ENCODE measurements around the gene IFI6.

The IFI6 gene

GRCh38 chr1:27649306-27649635, 22.7 kb downstream of the IFI6 start:
- no peak overlapping the region for H3K27ac ChIP-seq (ENCODE audit: low read length, poor library complexity, severe bottlenecking)
- no peak overlapping the region for H2BK12ac ChIP-seq (ENCODE audit: low read length in 2 of 2)
- H2BK120ac ChIP-seq (ENCODE audit: low read depth, low read length) = no peak overlapping the region
- WGBS = 96% methylated on average over 10 of the region's 11 CpGs
- no peak for DNase-seq
- H3K4me2 ChIP-seq (ENCODE audit: low read length, poor library complexity, severe bottlenecking) = no peak overlapping the region
- H3K36me3 ChIP-seq (ENCODE audit: control insufficient read depth in 1 of 2, insufficient read depth in 2 of 2, low read depth in 1 of 2, low read length in 2 of 2) = no peaks in the 10 kb centered on the region
- H3K4me3 ChIP-seq (ENCODE audit: insufficient read depth in 1 of 2, low read depth in 1 of 2, low read length in 2 of 2) = no peak overlapping the region
- H3K23ac ChIP-seq (ENCODE audit: low read length in 2 of 2) = no peak overlapping the region
- peaks cover 0 to 9% of the 10 kb centered on the region in 2 experiments for H3K27me3 ChIP-seq (ENCODE audit: control insufficient read depth in 1 of 2, insufficient read depth in 1 of 2, low read length in 2 of 2)
- H2BK15ac ChIP-seq (ENCODE audit: low read depth, poor library complexity, severe bottlenecking) = no peak overlapping the region
- H3K18ac ChIP-seq (ENCODE audit: low read depth in 1 of 2, low read length in 2 of 2) = no peak overlapping the region
- H3K14ac ChIP-seq (ENCODE audit: low read length in 2 of 2) = no peak overlapping the region
- H3K4me1 ChIP-seq (ENCODE audit: control insufficient read depth, insufficient read depth, low read depth, low read length) = peaks cover 5% of the 10 kb centered on the region
- H3K9ac ChIP-seq (ENCODE audit: low read length) = no peak overlapping the region
- no peak overlapping the region for H2AFZ ChIP-seq (ENCODE audit: low read depth, low read length)
- H4K91ac ChIP-seq (ENCODE audit: low read length) = no peak overlapping the region
- H2AK5ac ChIP-seq (ENCODE audit: low read length, severe bottlenecking) = no peak overlapping the region
- no peaks in the 10 kb centered on the region for H3K79me1 ChIP-seq (replicated peaks; ENCODE audit: low read length, poor library complexity, severe bottlenecking)
- H2BK5ac ChIP-seq (ENCODE audit: low read depth, low read length, poor library complexity, severe bottlenecking) = no peak overlapping the region
- H4K8ac ChIP-seq (ENCODE audit: low read length) = no peak overlapping the region
- no peak overlapping the region for H3K4ac ChIP-seq (ENCODE audit: low read depth in 1 of 2, low read length in 2 of 2)
- H3K9me3 ChIP-seq (ENCODE audit: control insufficient read depth, low read length) = no peaks in the 10 kb centered on the region

- no peaks in the 10 kb centered on the region for H3K9me3 ChIP-seq (ENCODE audit: control insufficient read depth, low read length)
- no peak overlapping the region for H2BK120ac ChIP-seq (ENCODE audit: low read depth, low read length)
- no peak overlapping the region for H2AK5ac ChIP-seq (ENCODE audit: low read length, severe bottlenecking)
- H3K4me3 ChIP-seq (ENCODE audit: insufficient read depth in 1 of 2, low read depth in 1 of 2, low read length in 2 of 2) = no peak overlapping the region
- DNase-seq = no peak
- no peak overlapping the region for H4K91ac ChIP-seq (ENCODE audit: low read length)
- no peak overlapping the region for H4K8ac ChIP-seq (ENCODE audit: low read length)
- no peak overlapping the region for H3K9ac ChIP-seq (ENCODE audit: low read length)
- no peak overlapping the region for H2BK5ac ChIP-seq (ENCODE audit: low read depth, low read length, poor library complexity, severe bottlenecking)
- H2AFZ ChIP-seq (ENCODE audit: low read depth, low read length) = no peak overlapping the region
- no peak overlapping the region for H2BK15ac ChIP-seq (ENCODE audit: low read depth, poor library complexity, severe bottlenecking)
- peaks cover 0 to 9% of the 10 kb centered on the region in 2 experiments for H3K27me3 ChIP-seq (ENCODE audit: control insufficient read depth in 1 of 2, insufficient read depth in 1 of 2, low read length in 2 of 2)
- no peaks in the 10 kb centered on the region for H3K36me3 ChIP-seq (ENCODE audit: control insufficient read depth in 1 of 2, insufficient read depth in 2 of 2, low read depth in 1 of 2, low read length in 2 of 2)
- no peak overlapping the region for H3K27ac ChIP-seq (ENCODE audit: low read length, poor library complexity, severe bottlenecking)
- 94% methylated on average over 6 of the region's 6 CpGs for WGBS
- H3K23ac ChIP-seq (ENCODE audit: low read length in 2 of 2) = no peak overlapping the region
- no peak overlapping the region for H2BK12ac ChIP-seq (ENCODE audit: low read length in 2 of 2)
- H3K18ac ChIP-seq (ENCODE audit: low read depth in 1 of 2, low read length in 2 of 2) = no peak overlapping the region
- no peak overlapping the region for H3K4ac ChIP-seq (ENCODE audit: low read depth in 1 of 2, low read length in 2 of 2)
- peaks cover 5% of the 10 kb centered on the region for H3K4me1 ChIP-seq (ENCODE audit: control insufficient read depth, insufficient read depth, low read depth, low read length)
- no peaks in the 10 kb centered on the region for H3K79me1 ChIP-seq (replicated peaks; ENCODE audit: low read length, poor library complexity, severe bottlenecking)
- no peak overlapping the region for H3K4me2 ChIP-seq (ENCODE audit: low read length, poor library complexity, severe bottlenecking)
- H3K14ac ChIP-seq (ENCODE audit: low read length in 2 of 2) = no peak overlapping the region
Observed at GRCh38 chr1:27648602-27649305, 23.2 kb downstream of the IFI6 start.

- Histone ChIP-seq H2BK5ac (ENCODE audit: low read depth, low read length, poor library complexity, severe bottlenecking) (no peak overlapping the region), H3K4me3 (ENCODE audit: insufficient read depth in 1 of 2, low read depth in 1 of 2, low read length in 2 of 2) (no peak overlapping the region), H3K23ac (ENCODE audit: low read length in 2 of 2) (no peak overlapping the region), H3K18ac (ENCODE audit: low read depth in 1 of 2, low read length in 2 of 2) (no peak overlapping the region), H3K36me3 (ENCODE audit: control insufficient read depth in 1 of 2, insufficient read depth in 2 of 2, low read depth in 1 of 2, low read length in 2 of 2) (no peaks in the 10 kb centered on the region), H2BK120ac (ENCODE audit: low read depth, low read length) (no peak overlapping the region), H3K79me1 (replicated peaks; ENCODE audit: low read length, poor library complexity, severe bottlenecking) (no peaks in the 10 kb centered on the region), H4K91ac (ENCODE audit: low read length) (no peak overlapping the region), H2AFZ (ENCODE audit: low read depth, low read length) (no peak overlapping the region), H2AK5ac (ENCODE audit: low read length, severe bottlenecking) (no peak overlapping the region), H3K4ac (ENCODE audit: low read depth in 1 of 2, low read length in 2 of 2) (no peak overlapping the region), H3K4me1 (ENCODE audit: control insufficient read depth, insufficient read depth, low read depth, low read length) (peaks cover 7% of the 10 kb centered on the region), H3K4me2 (ENCODE audit: low read length, poor library complexity, severe bottlenecking) (no peak overlapping the region), H3K27ac (ENCODE audit: low read length, poor library complexity, severe bottlenecking) (no peak overlapping the region), H3K27me3 (ENCODE audit: control insufficient read depth in 1 of 2, insufficient read depth in 1 of 2, low read length in 2 of 2) (peaks cover 0 to 9% of the 10 kb centered on the region in 2 experiments), H3K9ac (ENCODE audit: low read length) (no peak overlapping the region), H3K9me3 (ENCODE audit: control insufficient read depth, low read length) (no peaks in the 10 kb centered on the region), H3K14ac (ENCODE audit: low read length in 2 of 2) (no peak overlapping the region), H2BK12ac (ENCODE audit: low read length in 2 of 2) (no peak overlapping the region), H4K8ac (ENCODE audit: low read length) (no peak overlapping the region), H2BK15ac (ENCODE audit: low read depth, poor library complexity, severe bottlenecking) (no peak overlapping the region)
- DNase-seq = no peak
- 94% methylated on average over 4 of the region's 5 CpGs for WGBS
Observed at GRCh38 chr1:27647328-27647727, 24.7 kb downstream of the IFI6 start.

GRCh38 chr1:27646676-27647075, 25.3 kb downstream of the IFI6 start:
- Histone ChIP-seq H3K9ac (ENCODE audit: low read length) (no peak overlapping the region), H3K4me3 (ENCODE audit: insufficient read depth in 1 of 2, low read depth in 1 of 2, low read length in 2 of 2) (no peak overlapping the region), H2BK120ac (ENCODE audit: low read depth, low read length) (no peak overlapping the region), H3K36me3 (ENCODE audit: control insufficient read depth in 1 of 2, insufficient read depth in 2 of 2, low read depth in 1 of 2, low read length in 2 of 2) (no peaks in the 10 kb centered on the region), H4K8ac (ENCODE audit: low read length) (no peak overlapping the region), H2AK5ac (ENCODE audit: low read length, severe bottlenecking) (no peak overlapping the region), H2AFZ (ENCODE audit: low read depth, low read length) (no peak overlapping the region), H3K14ac (ENCODE audit: low read length in 2 of 2) (no peak overlapping the region), H3K4me1 (ENCODE audit: control insufficient read depth, insufficient read depth, low read depth, low read length) (peaks cover 7% of the 10 kb centered on the region), H3K27ac (ENCODE audit: low read length, poor library complexity, severe bottlenecking) (no peak overlapping the region), H4K91ac (ENCODE audit: low read length) (no peak overlapping the region), H3K18ac (ENCODE audit: low read depth in 1 of 2, low read length in 2 of 2) (no peak overlapping the region), H3K23ac (ENCODE audit: low read length in 2 of 2) (no peak overlapping the region), H3K4ac (ENCODE audit: low read depth in 1 of 2, low read length in 2 of 2) (no peak overlapping the region), H2BK12ac (ENCODE audit: low read length in 2 of 2) (no peak overlapping the region), H3K27me3 (ENCODE audit: control insufficient read depth in 1 of 2, insufficient read depth in 1 of 2, low read length in 2 of 2) (peaks cover 0 to 9% of the 10 kb centered on the region in 2 experiments), H3K9me3 (ENCODE audit: control insufficient read depth, low read length) (no peaks in the 10 kb centered on the region), H2BK5ac (ENCODE audit: low read depth, low read length, poor library complexity, severe bottlenecking) (no peak overlapping the region), H2BK15ac (ENCODE audit: low read depth, poor library complexity, severe bottlenecking) (no peak overlapping the region), H3K4me2 (ENCODE audit: low read length, poor library complexity, severe bottlenecking) (no peak overlapping the region), H3K79me1 (replicated peaks; ENCODE audit: low read length, poor library complexity, severe bottlenecking) (no peaks in the 10 kb centered on the region)
- WGBS = 95% methylated on average over 8 of the region's 8 CpGs
- DNase-seq = no peak

Measured in mesenchymal stem cell (in vitro differentiated cells and primary cell).